WTC11 (cell line): ENCODE measurements around the gene CELSR3.

Source experiments
- MXD4 ChIP-seq: fragments of 250-450 bp; sonication (Bioruptor Pico); IDR thresholded peaks from 2 replicates; pipeline ENCODE4 v1.8.0; 2021; ENCODE audit warnings: mild to moderate bottlenecking, moderate library complexity, borderline replicate concordance
- MYBL2 ChIP-seq: sonication (generic); formaldehyde crosslinking; IDR thresholded peaks from 2 replicates; pipeline ENCODE4 v1.8.1; 2023; ENCODE audit warnings: mild to moderate bottlenecking, moderate library complexity, missing genetic modification reagents
- NFE2L1 ChIP-seq: sonication (generic); formaldehyde crosslinking; IDR thresholded peaks from 2 replicates; pipeline ENCODE4 v1.8.1; 2023; ENCODE audit warnings: missing genetic modification reagents
- NR2C2 ChIP-seq: sonication (generic); formaldehyde crosslinking; IDR thresholded peaks from 2 replicates; pipeline ENCODE4 v1.8.0; 2022; ENCODE audit warnings: mild to moderate bottlenecking, missing genetic modification reagents
- TEAD4 ChIP-seq: sonication (generic); formaldehyde crosslinking; IDR thresholded peaks from 2 replicates; pipeline ENCODE4 v1.8.0; 2022; ENCODE audit warnings: mild to moderate bottlenecking, missing genetic modification reagents
- ZNF671 ChIP-seq: fragments of 250-450 bp; sonication (Bioruptor Pico); IDR thresholded peaks from 2 replicates; pipeline ENCODE4 v1.8.0; 2021; ENCODE audit warnings: mild to moderate bottlenecking
- TF ChIP-seq, protein P1 (sequence below): fragments of 200-600 bp; IDR thresholded peaks from 2 replicates; pipeline ENCODE4 v1.8.0; 2022; ENCODE audit warnings: antibody characterized with exemption
- TF ChIP-seq, protein P2 (sequence below): sonication (generic); formaldehyde crosslinking; IDR thresholded peaks from 2 replicates; pipeline ENCODE4 v1.8.1; 2022; ENCODE audit warnings: missing genetic modification reagents, borderline replicate concordance
- TF ChIP-seq, protein P3 (sequence below): fragments of 250-450 bp; sonication (Bioruptor Pico); IDR thresholded peaks from 2 replicates; pipeline ENCODE4 v2.1.2; 2022; ENCODE audit warnings: mild to moderate bottlenecking, moderate library complexity
- TF ChIP-seq, protein P4 (sequence below): sonication (generic); formaldehyde crosslinking; IDR thresholded peaks from 2 replicates; pipeline ENCODE4 v1.8.1; 2023; ENCODE audit warnings: mild to moderate bottlenecking, missing genetic modification reagents

DNA sequence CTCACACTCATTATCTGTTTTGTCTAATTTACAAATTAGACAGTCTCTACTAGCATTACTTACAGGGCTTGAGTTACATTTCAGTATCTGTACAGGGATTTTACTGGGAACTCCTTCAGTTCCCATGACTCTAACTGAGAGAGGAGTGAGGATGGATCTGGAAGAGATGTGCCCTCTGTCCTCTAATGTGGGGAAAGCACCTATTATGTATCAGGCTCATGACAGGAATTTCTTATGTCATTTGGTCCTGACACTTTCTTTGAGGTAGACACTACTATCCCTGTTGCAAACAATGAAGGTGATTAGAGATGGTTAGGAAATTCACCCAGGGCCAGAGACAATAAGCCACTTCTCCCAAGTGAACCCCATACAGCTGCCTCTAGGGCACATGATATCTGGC is 33.9 kb upstream of the CELSR3 start:
- TF ChIP-seq NR2C2 (CRISPR knock-in tag), result no peak
- TF ChIP-seq, protein P1, sequence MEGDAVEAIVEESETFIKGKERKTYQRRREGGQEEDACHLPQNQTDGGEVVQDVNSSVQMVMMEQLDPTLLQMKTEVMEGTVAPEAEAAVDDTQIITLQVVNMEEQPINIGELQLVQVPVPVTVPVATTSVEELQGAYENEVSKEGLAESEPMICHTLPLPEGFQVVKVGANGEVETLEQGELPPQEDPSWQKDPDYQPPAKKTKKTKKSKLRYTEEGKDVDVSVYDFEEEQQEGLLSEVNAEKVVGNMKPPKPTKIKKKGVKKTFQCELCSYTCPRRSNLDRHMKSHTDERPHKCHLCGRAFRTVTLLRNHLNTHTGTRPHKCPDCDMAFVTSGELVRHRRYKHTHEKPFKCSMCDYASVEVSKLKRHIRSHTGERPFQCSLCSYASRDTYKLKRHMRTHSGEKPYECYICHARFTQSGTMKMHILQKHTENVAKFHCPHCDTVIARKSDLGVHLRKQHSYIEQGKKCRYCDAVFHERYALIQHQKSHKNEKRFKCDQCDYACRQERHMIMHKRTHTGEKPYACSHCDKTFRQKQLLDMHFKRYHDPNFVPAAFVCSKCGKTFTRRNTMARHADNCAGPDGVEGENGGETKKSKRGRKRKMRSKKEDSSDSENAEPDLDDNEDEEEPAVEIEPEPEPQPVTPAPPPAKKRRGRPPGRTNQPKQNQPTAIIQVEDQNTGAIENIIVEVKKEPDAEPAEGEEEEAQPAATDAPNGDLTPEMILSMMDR, result no peak
- TF ChIP-seq MXD4 (CRISPR knock-in tag), result no peak
- no peak for TF ChIP-seq MYBL2 (CRISPR knock-in tag)
- TF ChIP-seq, protein P2, sequence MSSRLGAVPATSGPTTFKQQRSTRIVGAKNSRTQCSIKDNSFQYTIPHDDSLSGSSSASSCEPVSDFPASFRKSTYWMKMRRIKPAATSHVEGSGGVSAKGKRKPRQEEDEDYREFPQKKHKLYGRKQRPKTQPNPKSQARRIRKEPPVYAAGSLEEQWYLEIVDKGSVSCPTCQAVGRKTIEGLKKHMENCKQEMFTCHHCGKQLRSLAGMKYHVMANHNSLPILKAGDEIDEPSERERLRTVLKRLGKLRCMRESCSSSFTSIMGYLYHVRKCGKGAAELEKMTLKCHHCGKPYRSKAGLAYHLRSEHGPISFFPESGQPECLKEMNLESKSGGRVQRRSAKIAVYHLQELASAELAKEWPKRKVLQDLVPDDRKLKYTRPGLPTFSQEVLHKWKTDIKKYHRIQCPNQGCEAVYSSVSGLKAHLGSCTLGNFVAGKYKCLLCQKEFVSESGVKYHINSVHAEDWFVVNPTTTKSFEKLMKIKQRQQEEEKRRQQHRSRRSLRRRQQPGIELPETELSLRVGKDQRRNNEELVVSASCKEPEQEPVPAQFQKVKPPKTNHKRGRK (CRISPR knock-in tag), result no peak
- no peak for TF ChIP-seq TEAD4 (CRISPR knock-in tag)
- TF ChIP-seq ZNF671 (CRISPR knock-in tag), result no peak
- TF ChIP-seq NFE2L1, result no peak
- TF ChIP-seq, protein P3, sequence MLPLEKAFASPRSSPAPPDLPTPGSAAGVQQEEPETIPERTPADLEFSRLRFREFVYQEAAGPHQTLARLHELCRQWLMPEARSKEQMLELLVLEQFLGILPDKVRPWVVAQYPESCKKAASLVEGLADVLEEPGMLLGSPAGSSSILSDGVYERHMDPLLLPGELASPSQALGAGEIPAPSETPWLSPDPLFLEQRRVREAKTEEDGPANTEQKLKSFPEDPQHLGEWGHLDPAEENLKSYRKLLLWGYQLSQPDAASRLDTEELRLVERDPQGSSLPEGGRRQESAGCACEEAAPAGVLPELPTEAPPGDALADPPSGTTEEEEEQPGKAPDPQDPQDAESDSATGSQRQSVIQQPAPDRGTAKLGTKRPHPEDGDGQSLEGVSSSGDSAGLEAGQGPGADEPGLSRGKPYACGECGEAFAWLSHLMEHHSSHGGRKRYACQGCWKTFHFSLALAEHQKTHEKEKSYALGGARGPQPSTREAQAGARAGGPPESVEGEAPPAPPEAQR (CRISPR knock-in tag), result no peak
- TF ChIP-seq, protein P4, sequence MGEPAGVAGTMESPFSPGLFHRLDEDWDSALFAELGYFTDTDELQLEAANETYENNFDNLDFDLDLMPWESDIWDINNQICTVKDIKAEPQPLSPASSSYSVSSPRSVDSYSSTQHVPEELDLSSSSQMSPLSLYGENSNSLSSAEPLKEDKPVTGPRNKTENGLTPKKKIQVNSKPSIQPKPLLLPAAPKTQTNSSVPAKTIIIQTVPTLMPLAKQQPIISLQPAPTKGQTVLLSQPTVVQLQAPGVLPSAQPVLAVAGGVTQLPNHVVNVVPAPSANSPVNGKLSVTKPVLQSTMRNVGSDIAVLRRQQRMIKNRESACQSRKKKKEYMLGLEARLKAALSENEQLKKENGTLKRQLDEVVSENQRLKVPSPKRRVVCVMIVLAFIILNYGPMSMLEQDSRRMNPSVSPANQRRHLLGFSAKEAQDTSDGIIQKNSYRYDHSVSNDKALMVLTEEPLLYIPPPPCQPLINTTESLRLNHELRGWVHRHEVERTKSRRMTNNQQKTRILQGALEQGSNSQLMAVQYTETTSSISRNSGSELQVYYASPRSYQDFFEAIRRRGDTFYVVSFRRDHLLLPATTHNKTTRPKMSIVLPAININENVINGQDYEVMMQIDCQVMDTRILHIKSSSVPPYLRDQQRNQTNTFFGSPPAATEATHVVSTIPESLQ, result no peak
